Heart left ventricle (tissue), 13 donors: ENCODE measurements around the gene ESRRG.

Experiments
- CTCF ChIP-seq, 12 donors: fragments of 200-600 bp; sonication (generic) in 4 of 12; IDR thresholded peaks; one replicate each; pipeline versions ENCODE4 v1.5.0 to v1.8.0; 2018 to 2022; ENCODE audit warnings: antibody characterized with exemption in 12 of 12, mild to moderate bottlenecking in 5 of 12
- POLR2A ChIP-seq, 2 donors: fragments of 450-650 bp; IDR thresholded peaks; one replicate each; pipeline ENCODE4 v1.6.1; 2017; ENCODE audit warnings: antibody characterized with exemption in 2 of 2, mild to moderate bottlenecking in 2 of 2, moderate library complexity in 2 of 2
- donor health status: ischemic (EF 13 %, LVEDD 7.1; RV severe dilation, severe dysfunction).
- donor health status: DM: no; HTN: yes; CAD: no.
- donor health status: DM: no; HTN: no; CAD: no.
- donor health status: ischemic (EF 25% LVEDD 6.9; RV normal size, moderate dysfunction).
- donor health status: ischemic (EF 25% LVEDD 5.7; RV mildly dilated, moderate dysfunction).
- donor health status: ischemic (EF 35%, LVEDD 5.7; RV mildly dilated, moderate dysfunction).
- donor health status: nonischemic (EF 11% LVEDD 7.7; RV severe dilation, severe dysfunction).
- donor health status: DM: yes; HTN: yes; CAD: no.
- donor health status: PGD.
- donor health status: ischemic (EF 29% LVEDD 5.4; RV normal size, mild dysfunction).
- donor health status: nonischemic (EF 23%, LVEDD 6.1; RV moderate dilation, normal function).

GRCh38 chr1:216604771-216605170 lies 118.5 kb downstream of the ESRRG start:
- TF ChIP-seq CTCF (IDR thresholded peaks at IDR 0.05) (no peak), POLR2A (IDR thresholded peaks at IDR 0.05) (no peak)
